A673 (cell line): ENCODE measurements around the gene DCC.

Experiments used
- EZH2 ChIP-seq: fragments of 200-600 bp; sonication (generic); IDR thresholded peaks from 2 replicates; pipeline ENCODE4 v1.6.1; 2017; ENCODE audit warnings: borderline replicate concordance, low read depth, mild to moderate bottlenecking, mixed read lengths, antibody characterized with exemption, low read length; ENCODE audit not compliant: poor library complexity, severe bottlenecking
- TF ChIP-seq, protein P1 (sequence below): fragments of 300-800, 200-600 bp; sonication (generic); conservative IDR thresholded peaks from 2 replicates; pipeline ENCODE4 v1.5.1; 2017; ENCODE audit warnings: low read depth, mild to moderate bottlenecking, antibody characterized with exemption, low read length, moderate library complexity, mixed read lengths

DNA sequence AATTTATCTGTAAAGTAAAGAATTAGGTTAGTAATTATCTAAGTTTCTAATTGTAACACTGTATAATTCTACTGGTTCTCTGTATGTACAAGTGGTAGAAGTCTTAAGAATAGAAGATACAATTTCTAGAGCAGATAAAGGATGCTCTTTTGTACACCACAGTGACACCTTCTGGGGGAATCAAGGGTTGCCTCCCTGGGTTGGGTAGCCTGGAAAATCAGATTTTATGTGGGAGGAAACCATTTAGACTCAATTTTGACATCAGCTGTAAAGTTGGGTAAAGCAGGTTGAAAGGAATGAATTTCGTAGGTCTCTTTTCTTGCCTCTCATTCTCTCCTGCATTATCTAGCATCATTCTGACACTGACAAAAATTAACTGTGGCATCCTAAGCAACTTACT lies 354.8 kb downstream of the DCC start:
- TF ChIP-seq, protein P1, sequence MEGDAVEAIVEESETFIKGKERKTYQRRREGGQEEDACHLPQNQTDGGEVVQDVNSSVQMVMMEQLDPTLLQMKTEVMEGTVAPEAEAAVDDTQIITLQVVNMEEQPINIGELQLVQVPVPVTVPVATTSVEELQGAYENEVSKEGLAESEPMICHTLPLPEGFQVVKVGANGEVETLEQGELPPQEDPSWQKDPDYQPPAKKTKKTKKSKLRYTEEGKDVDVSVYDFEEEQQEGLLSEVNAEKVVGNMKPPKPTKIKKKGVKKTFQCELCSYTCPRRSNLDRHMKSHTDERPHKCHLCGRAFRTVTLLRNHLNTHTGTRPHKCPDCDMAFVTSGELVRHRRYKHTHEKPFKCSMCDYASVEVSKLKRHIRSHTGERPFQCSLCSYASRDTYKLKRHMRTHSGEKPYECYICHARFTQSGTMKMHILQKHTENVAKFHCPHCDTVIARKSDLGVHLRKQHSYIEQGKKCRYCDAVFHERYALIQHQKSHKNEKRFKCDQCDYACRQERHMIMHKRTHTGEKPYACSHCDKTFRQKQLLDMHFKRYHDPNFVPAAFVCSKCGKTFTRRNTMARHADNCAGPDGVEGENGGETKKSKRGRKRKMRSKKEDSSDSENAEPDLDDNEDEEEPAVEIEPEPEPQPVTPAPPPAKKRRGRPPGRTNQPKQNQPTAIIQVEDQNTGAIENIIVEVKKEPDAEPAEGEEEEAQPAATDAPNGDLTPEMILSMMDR = peak; percentile 76
- TF ChIP-seq EZH2 = no peak
